Stomach smooth muscle (tissue), 2 donors: ENCODE results near the gene CHM.
"Not testable (repeated sequence)": the region's sequence is repeated elsewhere in the genome, so short reads cannot be mapped to it uniquely, and the experiment has no call there.

Experiments
- H3K27ac ChIP-seq: one replicate; pipeline ENCODE4 v1.7.0; 2013; ENCODE audit warnings: mild to moderate bottlenecking, low read length, inconsistent platforms
- H3K27me3 ChIP-seq, 2 donors: one replicate each; pipeline ENCODE4 v1.7.0; 2013; ENCODE audit warnings: low read length in 2 of 2; ENCODE audit not compliant: insufficient read depth in 2 of 2, control insufficient read depth in 1 of 2
- H3K36me3 ChIP-seq, 2 donors: one replicate each; pipeline ENCODE4 v1.7.0; 2013; ENCODE audit warnings: low read length in 2 of 2; ENCODE audit not compliant: control insufficient read depth in 2 of 2, insufficient read depth in 2 of 2
- H3K4me1 ChIP-seq: one replicate; pipeline ENCODE4 v1.7.0; 2013; ENCODE audit warnings: low read length; ENCODE audit not compliant: control insufficient read depth, insufficient read depth
- H3K4me3 ChIP-seq, 2 donors: one replicate each; pipeline ENCODE4 v1.7.0; 2013; ENCODE audit warnings: low read length in 2 of 2
- H3K9ac ChIP-seq, 2 donors: one replicate each; pipeline ENCODE4 v1.7.0; 2013; ENCODE audit warnings: low read length in 2 of 2, mild to moderate bottlenecking in 1 of 2
- H3K9me3 ChIP-seq, 2 donors: one replicate each; pipeline ENCODE4 v1.7.0; 2013; ENCODE audit warnings: low read length in 2 of 2; ENCODE audit not compliant: control insufficient read depth in 2 of 2
- donor health status: healthy.
- donor health status: Pancreatic carcinoma.

The CHM gene

GRCh38 chrX:86023811-86024210 is 23.5 kb downstream of the CHM start:
- Histone ChIP-seq H3K9me3 (no peaks in the 10 kb centered on the region), H3K9ac (no peak overlapping the region), H3K27ac (no peak overlapping the region), H3K27me3 (no peaks in the 10 kb centered on the region), H3K36me3 (no peaks in the 10 kb centered on the region), H3K4me3 (no peak overlapping the region), H3K4me1 (no peaks in the 10 kb centered on the region)

DNA sequence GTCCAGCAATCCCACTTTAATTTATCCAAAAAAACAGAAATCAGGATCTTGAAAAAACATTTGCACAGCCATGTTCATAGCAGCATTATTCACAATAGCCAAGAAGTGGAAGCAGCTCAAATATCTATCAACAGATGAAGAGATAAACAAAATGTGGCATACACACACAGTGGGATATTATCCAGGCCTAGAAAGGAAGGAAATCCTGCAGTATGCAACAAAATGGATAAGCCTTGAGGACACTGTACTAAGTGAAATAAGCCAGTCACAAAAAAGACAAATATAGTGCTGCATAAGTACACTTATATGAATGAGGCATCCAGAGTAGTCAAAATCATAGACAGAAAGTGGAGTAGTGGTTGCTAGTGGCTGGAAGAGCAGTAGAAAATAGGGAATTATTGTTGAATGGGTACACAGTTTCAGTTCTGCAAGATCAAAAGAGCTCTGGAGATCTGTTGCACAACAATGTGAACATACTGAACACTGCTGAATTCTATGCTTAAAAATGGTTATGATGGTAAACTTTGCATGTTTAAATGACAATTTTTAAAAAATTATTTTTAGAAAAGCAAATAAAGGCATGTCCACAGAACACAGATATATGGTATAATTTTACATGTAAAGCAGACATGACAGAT is 25.6 kb downstream of the CHM start:
- Histone ChIP-seq H3K9me3 (no peaks in the 10 kb centered on the region), H3K4me1 (no peaks in the 10 kb centered on the region), H3K4me3 (no peak overlapping the region), H3K27ac (no peak overlapping the region), H3K27me3 (no peaks in the 10 kb centered on the region), H3K36me3 (no peaks in the 10 kb centered on the region), H3K9ac (no peak overlapping the region)

DNA sequence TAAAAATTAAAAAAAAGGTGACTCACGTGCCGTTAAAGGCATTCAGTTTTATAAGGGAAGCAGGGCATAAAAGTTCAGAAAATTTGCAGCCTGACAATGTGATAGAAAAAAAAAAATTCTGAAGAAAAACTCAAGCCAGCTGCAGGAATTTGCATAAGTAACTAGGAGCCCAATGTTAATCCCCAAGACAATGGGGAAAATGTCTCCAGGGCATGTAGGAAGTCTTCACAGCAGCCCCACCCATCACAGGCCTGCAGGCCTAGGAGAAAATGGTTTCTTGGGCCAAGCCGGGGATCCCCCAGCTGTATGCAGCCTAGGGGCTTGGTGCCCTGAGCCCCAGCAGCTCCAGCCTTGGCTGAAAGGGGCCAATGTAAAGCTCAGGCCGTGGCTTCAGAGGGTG is 31.2 kb downstream of the CHM start:
- Histone ChIP-seq H3K9me3 (no peaks in the 10 kb centered on the region), H3K27ac (no peak overlapping the region), H3K4me3 (no peak overlapping the region), H3K27me3 (no peaks in the 10 kb centered on the region), H3K9ac (no peak overlapping the region), H3K4me1 (peaks cover 3% of the 10 kb centered on the region), H3K36me3 (no peaks in the 10 kb centered on the region)

- H3K4me3 ChIP-seq, H3K4me1 ChIP-seq, H3K27ac ChIP-seq, H3K9ac ChIP-seq, H3K27me3 ChIP-seq, H3K9me3 ChIP-seq, H3K36me3 ChIP-seq: not testable (repeated sequence)
These were observed 32.4 kb downstream of the CHM start for GRCh38 chrX:86014959-86015358.

DNA sequence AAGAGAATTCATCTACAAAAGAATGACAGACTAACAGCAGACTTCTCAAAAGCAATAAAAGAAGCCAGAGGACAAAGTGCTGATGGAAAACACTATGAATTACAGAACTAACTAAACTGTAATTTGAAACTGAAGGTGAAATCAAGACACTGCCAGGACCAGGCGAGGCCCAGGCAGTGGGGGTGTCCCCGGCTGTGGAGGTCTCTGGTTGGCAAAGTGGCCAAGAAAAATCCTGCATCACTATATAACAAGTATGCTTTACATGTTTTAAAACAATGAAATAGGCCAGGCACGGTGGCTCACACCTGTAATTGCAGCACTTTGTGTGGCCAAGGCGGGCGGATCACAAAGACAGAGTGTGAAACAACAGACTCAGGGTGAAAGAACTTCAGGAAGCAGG is 32.9 kb downstream of the CHM start:
- no peak overlapping the region for H3K4me3 ChIP-seq
- no peaks in the 10 kb centered on the region for H3K36me3 ChIP-seq
- no peak overlapping the region for H3K27ac ChIP-seq
- no peak overlapping the region for H3K9ac ChIP-seq
- no peaks in the 10 kb centered on the region for H3K27me3 ChIP-seq
- no peaks in the 10 kb centered on the region for H3K9me3 ChIP-seq
- peaks cover 3% of the 10 kb centered on the region for H3K4me1 ChIP-seq

DNA sequence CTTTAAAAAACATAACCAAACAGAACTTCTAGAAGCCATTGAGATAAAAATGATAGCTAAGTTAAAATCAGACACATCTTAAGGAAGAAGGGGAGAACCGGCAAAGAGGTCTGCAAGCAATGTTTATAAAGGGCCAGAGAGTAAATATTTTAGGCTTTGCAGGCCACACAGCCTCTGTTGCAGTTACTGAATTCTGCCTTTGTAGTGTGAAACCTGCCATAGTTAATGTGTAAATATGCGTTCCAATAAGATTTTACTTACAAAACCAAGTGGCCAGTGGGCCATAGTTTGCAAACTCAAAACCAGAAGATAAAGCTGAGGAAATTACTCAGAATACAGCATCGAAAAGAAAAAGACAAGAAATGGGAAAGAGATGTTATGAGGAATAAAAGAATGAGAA is 33.6 kb downstream of the CHM start:
- Histone ChIP-seq H3K9ac (no peak overlapping the region), H3K36me3 (no peaks in the 10 kb centered on the region), H3K9me3 (no peaks in the 10 kb centered on the region), H3K27me3 (no peaks in the 10 kb centered on the region), H3K4me1 (peaks cover 3% of the 10 kb centered on the region), H3K27ac (no peak overlapping the region), H3K4me3 (no peak overlapping the region)

- H3K9ac ChIP-seq, result no peak overlapping the region
- H3K27ac ChIP-seq, result no peak overlapping the region
- H3K4me3 ChIP-seq, result no peak overlapping the region
- H3K27me3 ChIP-seq, result no peaks in the 10 kb centered on the region
- no peaks in the 10 kb centered on the region for H3K36me3 ChIP-seq
- peaks cover 3% of the 10 kb centered on the region for H3K4me1 ChIP-seq
- H3K9me3 ChIP-seq, result no peaks in the 10 kb centered on the region
These were observed 35.2 kb downstream of the CHM start for GRCh38 chrX:86012188-86012587.

- not testable (repeated sequence) for H3K9me3 ChIP-seq, H3K36me3 ChIP-seq, H3K4me1 ChIP-seq, H3K27ac ChIP-seq, H3K27me3 ChIP-seq, H3K9ac ChIP-seq, H3K4me3 ChIP-seq
These were observed 37.6 kb downstream of the CHM start for GRCh38 chrX:86009803-86010202.

GRCh38 chrX:86007891-86008290 is 39.5 kb downstream of the CHM start:
- H3K9me3 ChIP-seq, H3K27ac ChIP-seq, H3K36me3 ChIP-seq, H3K4me1 ChIP-seq, H3K27me3 ChIP-seq, H3K4me3 ChIP-seq, H3K9ac ChIP-seq: not testable (repeated sequence)

- Histone ChIP-seq H3K4me1 (no peaks in the 10 kb centered on the region), H3K27ac (no peak overlapping the region), H3K4me3 (no peak overlapping the region), H3K9ac (no peak overlapping the region), H3K9me3 (no peaks in the 10 kb centered on the region), H3K27me3 (no peaks in the 10 kb centered on the region), H3K36me3 (no peaks in the 10 kb centered on the region)
These were observed 45.1 kb downstream of the CHM start for GRCh38 chrX:86002076-86002896.

- no peak overlapping the region for H3K27ac ChIP-seq
- H3K27me3 ChIP-seq, result no peaks in the 10 kb centered on the region
- no peak overlapping the region for H3K9ac ChIP-seq
- no peak overlapping the region for H3K4me3 ChIP-seq
- H3K9me3 ChIP-seq, result no peaks in the 10 kb centered on the region
- H3K4me1 ChIP-seq, result no peaks in the 10 kb centered on the region
- no peaks in the 10 kb centered on the region for H3K36me3 ChIP-seq
These were observed 48.4 kb downstream of the CHM start for GRCh38 chrX:85998954-85999353.
